Endodermal cell (in vitro differentiated cells): ENCODE results near the gene ACAD11. TPM values are rescaled to one million over a fixed set of nuclear protein-coding genes. Genes with fewer than 3 reads are reported as not detected.

Source experiments
- DNase-seq: peaks from one replicate; pipeline ENCODE4 v3.0.0-alpha.2; 2017
- H3K27ac ChIP-seq: 2 replicates; pipeline ENCODE4 v1.5.1; 2013; ENCODE audit warnings: mild to moderate bottlenecking, low read depth, low read length, moderate library complexity
- H3K27me3 ChIP-seq: 2 replicates; pipeline ENCODE4 v1.6.1; 2013; ENCODE audit warnings: mild to moderate bottlenecking, low read length, moderate library complexity; ENCODE audit not compliant: insufficient read depth, control insufficient read depth, poor library complexity, severe bottlenecking
- H3K36me3 ChIP-seq: 2 replicates; pipeline ENCODE4 v1.7.0; 2013; ENCODE audit warnings: mild to moderate bottlenecking, low read length, moderate library complexity; ENCODE audit not compliant: control insufficient read depth, insufficient read depth
- H3K4me1 ChIP-seq: one replicate; pipeline ENCODE4 v1.7.0; 2013; ENCODE audit warnings: low read length; ENCODE audit not compliant: control insufficient read depth, insufficient read depth
- H3K4me3 ChIP-seq: 2 replicates; pipeline ENCODE4 v1.5.1; 2013; ENCODE audit warnings: mild to moderate bottlenecking, low read length, moderate library complexity
- H3K9ac ChIP-seq: 2 replicates; pipeline ENCODE4 v1.6.1; 2013; ENCODE audit warnings: mild to moderate bottlenecking, low read length, moderate library complexity; ENCODE audit not compliant: poor library complexity, severe bottlenecking; ENCODE audit errors: extremely low read depth
- H3K9me3 ChIP-seq: 2 replicates; pipeline ENCODE4 v1.6.1; 2013; ENCODE audit warnings: mild to moderate bottlenecking, low read length, moderate library complexity; ENCODE audit not compliant: control insufficient read depth
- H3K27ac Mint-ChIP-seq: 2 replicates; pipeline ENCODE4 v1.8.0; 2020; ENCODE audit warnings: mixed read lengths
- H3K27me3 Mint-ChIP-seq: 2 replicates; pipeline ENCODE4 v1.8.0; 2021; ENCODE audit warnings: mild to moderate bottlenecking, mixed read lengths; ENCODE audit not compliant: insufficient read depth
- H3K36me3 Mint-ChIP-seq: 2 replicates; pipeline ENCODE4 v1.8.0; 2020; ENCODE audit warnings: low read depth, mixed read lengths
- H3K4me1 Mint-ChIP-seq: 2 replicates; pipeline ENCODE4 v1.8.0; 2020; ENCODE audit warnings: mixed read lengths
- H3K4me3 Mint-ChIP-seq: 2 replicates; pipeline ENCODE4 v1.8.0; 2020; ENCODE audit warnings: mild to moderate bottlenecking, moderate library complexity, mixed read lengths
- H3K9me3 Mint-ChIP-seq: 2 replicates; pipeline ENCODE4 v1.8.0; 2020; ENCODE audit warnings: mild to moderate bottlenecking, mixed read lengths
- WGBS, 2 experiments: methylation state at CpG; one replicate each; pipeline versions ENCODE4 v1.1.5 to v1.1.7; 2013; ENCODE audit warnings: missing lambda C conversion rate in 2 of 2, mixed read lengths in 1 of 2; ENCODE audit not compliant: insufficient coverage in 1 of 2, insufficient read length in 1 of 2; 5-methylcytosine and 5-hydroxymethylcytosine counted together
- total RNA-seq, 2 donors: library from RNA; stranded (reverse); fragmentation: NEBNext Ultra II Directional in 1 of 2; extraction: Animal tissue kit (Norgen Biotek cat#: 25700) in 1 of 2; gene quantifications; 2 replicates in 1 of 2; 3 replicates in 1 of 2; pipeline ENCODE4 v1.2.1, GENCODE V29; 2021
- TF ChIP-seq, protein P1 (sequence below): fragments of 200-600 bp; sonication (generic); conservative IDR thresholded peaks from 2 replicates; pipeline ENCODE4 v1.5.0; 2021; ENCODE audit warnings: antibody characterized with exemption, mild to moderate bottlenecking

ACAD11 gene
- total RNA-seq, 2 donors from 2014 or later = 21.4 to 22.8 TPM

DNA sequence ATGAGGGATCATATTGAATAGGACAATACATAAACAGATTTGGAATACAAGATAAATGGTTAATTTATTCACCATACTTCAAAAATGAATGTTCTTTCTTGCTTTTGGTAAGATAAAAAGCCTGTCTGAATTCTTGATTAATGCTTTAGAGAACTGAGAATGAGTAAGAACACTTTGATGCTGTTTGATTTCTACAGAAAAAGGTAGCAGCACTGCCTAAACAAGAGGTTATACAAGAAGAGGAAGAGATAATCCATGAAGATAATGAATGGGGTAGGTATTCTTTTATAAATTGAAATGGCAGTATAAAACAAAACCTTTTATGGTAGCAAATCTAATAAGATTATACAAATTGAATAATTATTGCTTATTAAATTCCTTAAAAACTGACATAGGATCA, 15.8 kb upstream of the ACAD11 start:
- Histone ChIP-seq H3K27me3 (no peaks in the 10 kb centered on the region), H3K9me3 (no peaks in the 10 kb centered on the region), H3K36me3 (peaks cover 88% of the 10 kb centered on the region), H3K9ac (no peak overlapping the region), H3K4me1 (no peaks in the 10 kb centered on the region), H3K4me3 (no peak overlapping the region), H3K27ac (no peak overlapping the region)
- DNase-seq = no peak
- Mint-ChIP-seq H3K4me1 (no peaks in the 10 kb centered on the region), H3K27me3 (no peaks in the 10 kb centered on the region), H3K9me3 (no peaks in the 10 kb centered on the region), H3K4me3 (no peak overlapping the region), H3K27ac (no peak overlapping the region), H3K36me3 (peaks cover 59% of the 10 kb centered on the region)
- TF ChIP-seq, protein P1, sequence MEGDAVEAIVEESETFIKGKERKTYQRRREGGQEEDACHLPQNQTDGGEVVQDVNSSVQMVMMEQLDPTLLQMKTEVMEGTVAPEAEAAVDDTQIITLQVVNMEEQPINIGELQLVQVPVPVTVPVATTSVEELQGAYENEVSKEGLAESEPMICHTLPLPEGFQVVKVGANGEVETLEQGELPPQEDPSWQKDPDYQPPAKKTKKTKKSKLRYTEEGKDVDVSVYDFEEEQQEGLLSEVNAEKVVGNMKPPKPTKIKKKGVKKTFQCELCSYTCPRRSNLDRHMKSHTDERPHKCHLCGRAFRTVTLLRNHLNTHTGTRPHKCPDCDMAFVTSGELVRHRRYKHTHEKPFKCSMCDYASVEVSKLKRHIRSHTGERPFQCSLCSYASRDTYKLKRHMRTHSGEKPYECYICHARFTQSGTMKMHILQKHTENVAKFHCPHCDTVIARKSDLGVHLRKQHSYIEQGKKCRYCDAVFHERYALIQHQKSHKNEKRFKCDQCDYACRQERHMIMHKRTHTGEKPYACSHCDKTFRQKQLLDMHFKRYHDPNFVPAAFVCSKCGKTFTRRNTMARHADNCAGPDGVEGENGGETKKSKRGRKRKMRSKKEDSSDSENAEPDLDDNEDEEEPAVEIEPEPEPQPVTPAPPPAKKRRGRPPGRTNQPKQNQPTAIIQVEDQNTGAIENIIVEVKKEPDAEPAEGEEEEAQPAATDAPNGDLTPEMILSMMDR = no peak

DNA sequence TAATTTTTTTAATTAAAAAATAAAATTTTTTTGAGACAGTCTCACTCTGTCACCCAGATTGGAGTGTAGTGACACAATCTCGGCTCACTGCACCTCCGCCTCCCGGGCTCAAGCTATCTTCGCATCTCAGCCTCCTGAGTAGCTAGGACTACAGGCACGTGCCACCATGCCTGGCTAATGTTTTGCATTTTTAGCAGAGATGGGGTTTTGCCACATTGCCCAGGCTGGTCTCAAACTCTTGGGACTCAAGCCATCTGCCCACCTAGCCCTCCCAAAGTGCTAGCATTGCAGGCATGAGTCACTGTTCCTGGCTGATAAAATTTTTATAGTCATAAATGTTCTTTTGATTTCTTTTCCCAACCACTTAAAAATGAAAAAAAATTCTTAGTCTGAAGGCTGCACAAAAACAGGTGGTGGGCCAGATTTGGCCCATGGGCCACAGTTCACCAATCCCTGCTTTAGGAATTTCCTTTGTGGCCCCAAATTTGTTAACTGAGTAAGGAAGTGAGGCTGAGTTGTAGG, 9.7 kb upstream of the ACAD11 start:
- 88 to 97% methylated on average over 5 of the region's 5 CpGs for WGBS, 2 experiments
- H3K27me3 ChIP-seq = no peaks in the 10 kb centered on the region
- no peak for DNase-seq
- H3K9ac ChIP-seq = no peak overlapping the region
- H3K4me3 Mint-ChIP-seq = no peak overlapping the region
- peaks cover 81% of the 10 kb centered on the region for H3K36me3 ChIP-seq
- no peaks in the 10 kb centered on the region for H3K4me1 Mint-ChIP-seq
- TF ChIP-seq, protein P1 = no peak
- H3K27ac Mint-ChIP-seq = no peak overlapping the region
- no peak overlapping the region for H3K27ac ChIP-seq
- H3K36me3 Mint-ChIP-seq = peaks cover 28% of the 10 kb centered on the region
- no peaks in the 10 kb centered on the region for H3K9me3 Mint-ChIP-seq
- no peaks in the 10 kb centered on the region for H3K9me3 ChIP-seq
- no peak overlapping the region for H3K4me3 ChIP-seq
- no peaks in the 10 kb centered on the region for H3K27me3 Mint-ChIP-seq
- H3K4me1 ChIP-seq = no peaks in the 10 kb centered on the region

DNA sequence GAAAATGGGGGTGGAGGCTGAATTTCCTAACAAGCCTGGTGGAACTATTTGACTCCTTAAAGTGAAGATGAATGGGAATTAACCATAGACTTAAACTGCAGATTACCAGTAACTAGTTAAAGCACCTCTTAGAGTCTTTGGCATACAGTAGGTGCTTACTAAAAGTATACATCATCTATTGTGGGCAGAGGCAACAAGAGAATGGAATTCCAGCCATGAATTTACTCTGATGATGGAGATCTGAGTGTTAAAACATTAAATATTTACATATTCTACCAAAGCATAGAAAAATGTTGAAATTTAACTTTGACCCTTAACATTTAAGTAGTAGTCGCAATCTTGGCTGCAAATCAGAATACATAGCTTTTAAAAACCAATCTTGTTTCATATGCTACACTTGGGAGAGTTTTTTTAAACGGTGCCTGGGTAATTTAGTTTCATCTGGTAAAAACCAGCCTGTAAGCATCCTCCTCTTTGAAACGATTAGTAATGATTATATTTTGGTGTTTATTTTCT, 5.7 kb upstream of the ACAD11 start:
- Mint-ChIP-seq H3K4me1 (peaks cover 18% of the 10 kb centered on the region), H3K9me3 (no peaks in the 10 kb centered on the region), H3K27me3 (no peaks in the 10 kb centered on the region), H3K36me3 (peaks cover 8% of the 10 kb centered on the region), H3K4me3 (no peak overlapping the region), H3K27ac (no peak overlapping the region)
- H3K27ac ChIP-seq = no peak overlapping the region
- H3K36me3 ChIP-seq = peaks cover 49% of the 10 kb centered on the region
- WGBS, 2 experiments = 86 to 90% methylated on average over 2 to 3 of the region's 3 CpGs
- no peaks in the 10 kb centered on the region for H3K9me3 ChIP-seq
- H3K4me1 ChIP-seq = peaks cover 9% of the 10 kb centered on the region
- no peak overlapping the region for H3K4me3 ChIP-seq
- TF ChIP-seq, protein P1 = no peak
- DNase-seq = no peak
- no peak overlapping the region for H3K9ac ChIP-seq
- no peaks in the 10 kb centered on the region for H3K27me3 ChIP-seq
